Neutrophil (primary cell): ENCODE results near the gene LRIG3.
"Not testable (repeated sequence)": the region's sequence is repeated elsewhere in the genome, so short reads cannot be mapped to it uniquely, and the experiment has no call there.

Experiments
- H3K27ac ChIP-seq: fragments of 200-600 bp; sonication (generic); 2 replicates; pipeline ENCODE4 v1.5.1; 2016; ENCODE audit warnings: mild to moderate bottlenecking, moderate library complexity
- H3K27me3 ChIP-seq: fragments of 200-600 bp; sonication (generic); 2 replicates; pipeline ENCODE4 v1.6.0; 2016; ENCODE audit warnings: mild to moderate bottlenecking
- H3K36me3 ChIP-seq: fragments of 200-600 bp; sonication (generic); 2 replicates; pipeline ENCODE4 v1.5.1; 2017
- H3K4me1 ChIP-seq, 2 experiments: fragments of 200-600 bp in 1 of 2; sonication (generic) in 1 of 2; 1 replicate in 1 of 2; 2 replicates in 1 of 2; pipeline versions ENCODE4 v1.5.1 to v1.6.1; 2013 to 2016; ENCODE audit warnings: low read depth in 1 of 2, low read length in 1 of 2, mild to moderate bottlenecking in 1 of 2, moderate library complexity in 1 of 2; ENCODE audit not compliant: control insufficient read depth in 1 of 2, insufficient read depth in 1 of 2
- H3K4me3 ChIP-seq, 2 experiments: fragments of 200-600 bp in 1 of 2; sonication (generic) in 1 of 2; 1 replicate in 1 of 2; 2 replicates in 1 of 2; pipeline ENCODE4 v1.5.1; 2013 to 2016; ENCODE audit warnings: low read depth in 1 of 2, low read length in 1 of 2, mild to moderate bottlenecking in 1 of 2, moderate library complexity in 1 of 2
- H3K9me3 ChIP-seq: fragments of 200-600 bp; sonication (generic); 2 replicates; pipeline ENCODE4 v1.5.1; 2016
- CTCF ChIP-seq: fragments of 200-600 bp; sonication (generic); IDR thresholded peaks from 2 replicates; pipeline ENCODE4 v1.5.1; 2016; ENCODE audit warnings: antibody characterized with exemption

Gene LRIG3

GRCh38 chr12:58860056-58860787 lies 60.1 kb downstream of the LRIG3 start:
- no peaks in the 10 kb centered on the region for H3K4me1 ChIP-seq
- no peak for TF ChIP-seq CTCF
- H3K9me3 ChIP-seq, result no peaks in the 10 kb centered on the region
- no peak overlapping the region for H3K27ac ChIP-seq
- H3K4me3 ChIP-seq, result no peak overlapping the region
- H3K27me3 ChIP-seq, result no peaks in the 10 kb centered on the region
- no peaks in the 10 kb centered on the region for H3K36me3 ChIP-seq

- Histone ChIP-seq H3K4me3 (no peak overlapping the region), H3K9me3 (no peaks in the 10 kb centered on the region), H3K36me3 (no peaks in the 10 kb centered on the region), H3K4me1 (no peaks in the 10 kb centered on the region), H3K27me3 (no peaks in the 10 kb centered on the region), H3K27ac (no peak overlapping the region)
- TF ChIP-seq CTCF, result no peak
These were observed 62.3 kb downstream of the LRIG3 start for GRCh38 chr12:58858030-58858429.

- not testable (repeated sequence) for H3K4me1 ChIP-seq, H3K27ac ChIP-seq, H3K27me3 ChIP-seq, H3K9me3 ChIP-seq, H3K36me3 ChIP-seq, H3K4me3 ChIP-seq
These were observed 63.1 kb downstream of the LRIG3 start for GRCh38 chr12:58857206-58857605.

GRCh38 chr12:58855630-58856029 lies 64.7 kb downstream of the LRIG3 start:
- not testable (repeated sequence) for H3K4me3 ChIP-seq, H3K4me1 ChIP-seq

GRCh38 chr12:58850826-58851225 lies 69.5 kb downstream of the LRIG3 start:
- no peaks in the 10 kb centered on the region for H3K4me1 ChIP-seq
- no peaks in the 10 kb centered on the region for H3K9me3 ChIP-seq
- no peaks in the 10 kb centered on the region for H3K27me3 ChIP-seq
- TF ChIP-seq CTCF, result no peak
- no peaks in the 10 kb centered on the region for H3K36me3 ChIP-seq
- H3K27ac ChIP-seq, result no peak overlapping the region
- H3K4me3 ChIP-seq, result no peak overlapping the region

More at GRCh38 chr12:58855630-58856029, 64.7 kb downstream of the LRIG3 start:
- not testable (repeated sequence) for H3K36me3 ChIP-seq, H3K27ac ChIP-seq, H3K9me3 ChIP-seq, H3K27me3 ChIP-seq

GRCh38 chr12:58847901-58848600 lies 72.3 kb downstream of the LRIG3 start:
- no peaks in the 10 kb centered on the region for H3K9me3 ChIP-seq
- no peaks in the 10 kb centered on the region for H3K4me1 ChIP-seq
- no peak for TF ChIP-seq CTCF
- H3K36me3 ChIP-seq, result no peaks in the 10 kb centered on the region
- H3K4me3 ChIP-seq, result no peak overlapping the region
- H3K27ac ChIP-seq, result no peak overlapping the region
- no peaks in the 10 kb centered on the region for H3K27me3 ChIP-seq
